Endometrium (tissue), 2 donors: Measurements from ENCODE around the gene DNAJC4.
A peak's percentile ranks its signal among the peaks of the same experiment; 100 is the strongest.

Source experiments
- FAIRE-seq: peaks from 2 replicates; lab custom pipeline; 2012; peaks lifted over from hg19 to GRCh38; lab: Jason Lieb, UNC
- donor health status: control.
- donor health status: control.

The DNAJC4 gene

GRCh38 chr11:64259533-64260067 lies 29.3 kb downstream of the DNAJC4 start:
- FAIRE-seq, result no peak

- no peak for FAIRE-seq
Measured at GRCh38 chr11:64260147-64260708, 29.9 kb downstream of the DNAJC4 start.

GRCh38 chr11:64261556-64262080 lies 31.3 kb downstream of the DNAJC4 start:
- no peak for FAIRE-seq

GRCh38 chr11:64262271-64263002 lies 32.1 kb downstream of the DNAJC4 start:
- no peak for FAIRE-seq

GRCh38 chr11:64263021-64263946 lies 32.9 kb downstream of the DNAJC4 start:
- FAIRE-seq, result no peak

GRCh38 chr11:64263947-64264317 lies 33.6 kb downstream of the DNAJC4 start:
- no peak for FAIRE-seq

- no peak for FAIRE-seq
Measured at GRCh38 chr11:64264371-64264852, 34.1 kb downstream of the DNAJC4 start.

GRCh38 chr11:64265176-64266160 lies 35.1 kb downstream of the DNAJC4 start:
- no peak for FAIRE-seq

GRCh38 chr11:64266339-64266738 lies 36.0 kb downstream of the DNAJC4 start:
- FAIRE-seq, result no peak

GRCh38 chr11:64267207-64267945 lies 37.0 kb downstream of the DNAJC4 start:
- FAIRE-seq, result no peak

- FAIRE-seq, result no peak
Measured at GRCh38 chr11:64268025-64268892, 37.9 kb downstream of the DNAJC4 start.

GRCh38 chr11:64268893-64269539 lies 38.7 kb downstream of the DNAJC4 start:
- no peak for FAIRE-seq

GRCh38 chr11:64269540-64270220 lies 39.3 kb downstream of the DNAJC4 start:
- FAIRE-seq, result peak; percentile 95

- no peak for FAIRE-seq
Measured at GRCh38 chr11:64275031-64275800, 44.9 kb downstream of the DNAJC4 start.

GRCh38 chr11:64275841-64276240 lies 45.5 kb downstream of the DNAJC4 start:
- FAIRE-seq, result no peak

- FAIRE-seq, result no peak
Measured at GRCh38 chr11:64276653-64277431, 46.5 kb downstream of the DNAJC4 start.
